CD14-positive monocyte (primary cell): ENCODE results near the gene SV2A. TPM values are rescaled to one million over a fixed set of nuclear protein-coding genes. Genes with fewer than 3 reads are reported as not detected.
A peak's percentile ranks its signal among the peaks of the same experiment; 100 is the strongest.
"Not testable (repeated sequence)": the region's sequence is repeated elsewhere in the genome, so short reads cannot be mapped to it uniquely, and the experiment has no call there.

Experiments
- DNase-seq, 3 donors: peaks; one replicate each; pipeline ENCODE4 v3.0.0-alpha.2; 2011 to 2022
- H2AFZ ChIP-seq: 2 replicates; pipeline ENCODE4 v1.6.0; 2012; ENCODE audit warnings: mild to moderate bottlenecking, low read depth, low read length, inconsistent platforms; ENCODE audit not compliant: insufficient read depth, poor library complexity, severe bottlenecking
- H3K27ac ChIP-seq, 2 donors: 1 replicate in 1 of 2; 2 replicates in 1 of 2; pipeline ENCODE4 v1.5.1; 2012 to 2013; ENCODE audit warnings: low read length in 2 of 2, control low read depth in 1 of 2, inconsistent platforms in 1 of 2, low read depth in 1 of 2, mild to moderate bottlenecking in 1 of 2
- H3K27me3 ChIP-seq, 2 donors: one replicate each; pipeline versions ENCODE4 v1.6.0 to v1.6.1; 2011 to 2013; ENCODE audit warnings: low read length in 2 of 2; ENCODE audit not compliant: control insufficient read depth in 2 of 2, insufficient read depth in 2 of 2
- H3K36me3 ChIP-seq, 2 donors: replicated peaks in 1 of 2; 1 replicate in 1 of 2; 2 replicates in 1 of 2; pipeline versions ENCODE4 v1.5.1 to v1.6.1; 2012 to 2013; ENCODE audit warnings: low read length in 2 of 2, control low read depth in 1 of 2, inconsistent platforms in 1 of 2, mild to moderate bottlenecking in 1 of 2; ENCODE audit not compliant: insufficient read depth in 2 of 2, control insufficient read depth in 1 of 2
- H3K4me1 ChIP-seq, 2 donors: 1 replicate in 1 of 2; 2 replicates in 1 of 2; pipeline versions ENCODE4 v1.5.1 to v1.6.1; 2012 to 2013; ENCODE audit warnings: low read length in 2 of 2, control low read depth in 1 of 2, inconsistent platforms in 1 of 2, mild to moderate bottlenecking in 1 of 2, moderate library complexity in 1 of 2; ENCODE audit not compliant: insufficient read depth in 2 of 2, control insufficient read depth in 1 of 2
- H3K4me2 ChIP-seq: replicated peaks from 2 replicates; pipeline ENCODE3; 2012; ENCODE audit warnings: low read length, moderate library complexity, mild to moderate bottlenecking; ENCODE audit not compliant: poor library complexity, severe bottlenecking; ENCODE audit errors: extremely low read depth
- H3K4me3 ChIP-seq, 3 experiments: fragments of 200-600 bp in 1 of 3; sonication (generic) in 1 of 3; replicated peaks in 1 of 3; 1 replicate in 2 of 3; 2 replicates in 1 of 3; pipeline ENCODE4 v1.5.1; 2011 to 2013; ENCODE audit warnings: low read length in 3 of 3, mild to moderate bottlenecking in 3 of 3, control low read depth in 2 of 3, low read depth in 2 of 3, inconsistent platforms in 1 of 3, moderate library complexity in 1 of 3
- H3K79me2 ChIP-seq: 2 replicates; pipeline ENCODE4 v1.6.0; 2012; ENCODE audit warnings: mild to moderate bottlenecking, control low read depth, inconsistent platforms, low read length, moderate library complexity; ENCODE audit not compliant: insufficient read depth
- H3K9ac ChIP-seq: 2 replicates; pipeline ENCODE4 v1.6.0; 2017; ENCODE audit warnings: low read length, mild to moderate bottlenecking; ENCODE audit not compliant: insufficient read depth, poor library complexity, severe bottlenecking
- H3K9me3 ChIP-seq, 2 donors: replicated peaks in 1 of 2; 1 replicate in 1 of 2; 2 replicates in 1 of 2; pipeline versions ENCODE4 v1.5.1 to v1.6.1; 2012 to 2013; ENCODE audit warnings: low read length in 2 of 2, control low read depth in 1 of 2; ENCODE audit not compliant: control insufficient read depth in 1 of 2, insufficient read depth in 1 of 2
- H4K20me1 ChIP-seq: 2 replicates; pipeline ENCODE4 v1.6.0; 2012; ENCODE audit warnings: mild to moderate bottlenecking, low read length, control low read depth, moderate library complexity; ENCODE audit not compliant: insufficient read depth
- H3K27ac Mint-ChIP-seq, 7 donors: one replicate each; pipeline ENCODE4 v1.8.0; 2020; ENCODE audit warnings: mild to moderate bottlenecking in 7 of 7, mixed read lengths in 7 of 7, moderate library complexity in 6 of 7, inconsistent platforms in 2 of 7
- H3K27me3 Mint-ChIP-seq, 3 donors: one replicate each; pipeline ENCODE4 v1.8.0; 2021 to 2022; ENCODE audit warnings: low read depth in 3 of 3, mild to moderate bottlenecking in 3 of 3, mixed read lengths in 3 of 3, moderate library complexity in 3 of 3, inconsistent platforms in 1 of 3
- H3K36me3 Mint-ChIP-seq, 2 donors: one replicate each; pipeline ENCODE4 v1.8.0; 2020; ENCODE audit warnings: mixed read lengths in 2 of 2, inconsistent platforms in 1 of 2, mild to moderate bottlenecking in 1 of 2
- H3K4me1 Mint-ChIP-seq: one replicate; pipeline ENCODE4 v1.8.0; 2020; ENCODE audit warnings: mild to moderate bottlenecking, mixed read lengths
- H3K4me3 Mint-ChIP-seq, 2 donors: one replicate each; pipeline ENCODE4 v1.8.0; 2020; ENCODE audit warnings: mild to moderate bottlenecking in 2 of 2, mixed read lengths in 2 of 2, moderate library complexity in 1 of 2
- H3K9me3 Mint-ChIP-seq, 7 donors: one replicate each; pipeline ENCODE4 v1.8.0; 2020 to 2022; ENCODE audit warnings: mixed read lengths in 7 of 7, mild to moderate bottlenecking in 6 of 7, moderate library complexity in 6 of 7, inconsistent platforms in 2 of 7
- WGBS: methylation state at CpG from one replicate; pipeline ENCODE4 v1.1.5; 2013; ENCODE audit warnings: missing lambda C conversion rate; ENCODE audit not compliant: insufficient coverage; 5-methylcytosine and 5-hydroxymethylcytosine counted together
- intact Hi-C, 2 donors: fragments of 100-400 bp; cut with micrococcal nuclease; formaldehyde crosslinking; loops; one replicate each; pipeline versions ENCODE4 v1.15.0 to v1.15.1; 2023
- polyA plus RNA-seq, 3 donors: library from polyadenylated mRNA; depleted of rRNA in 1 of 3; unstranded in 2 of 3; stranded (reverse) in 1 of 3; fragments of 300-500 nt in 2 of 3; fragments of >200 nt in 1 of 3; fragmentation: Illumina TruSeq in 2 of 3; gene quantifications; 1 replicate in 2 of 3; 2 replicates in 1 of 3; pipeline ENCODE4 v1.2.3, GENCODE V29; 2012 to 2021
- TF ChIP-seq, protein P1 (sequence below): fragments of 200-600 bp; IDR thresholded peaks from one replicate; pipeline ENCODE4 v1.8.0; 2022; ENCODE audit warnings: antibody characterized with exemption, mild to moderate bottlenecking

The SV2A gene
- polyA plus RNA-seq, 3 donors = 0.07 to 0.17 (median 0.14) TPM

DNA sequence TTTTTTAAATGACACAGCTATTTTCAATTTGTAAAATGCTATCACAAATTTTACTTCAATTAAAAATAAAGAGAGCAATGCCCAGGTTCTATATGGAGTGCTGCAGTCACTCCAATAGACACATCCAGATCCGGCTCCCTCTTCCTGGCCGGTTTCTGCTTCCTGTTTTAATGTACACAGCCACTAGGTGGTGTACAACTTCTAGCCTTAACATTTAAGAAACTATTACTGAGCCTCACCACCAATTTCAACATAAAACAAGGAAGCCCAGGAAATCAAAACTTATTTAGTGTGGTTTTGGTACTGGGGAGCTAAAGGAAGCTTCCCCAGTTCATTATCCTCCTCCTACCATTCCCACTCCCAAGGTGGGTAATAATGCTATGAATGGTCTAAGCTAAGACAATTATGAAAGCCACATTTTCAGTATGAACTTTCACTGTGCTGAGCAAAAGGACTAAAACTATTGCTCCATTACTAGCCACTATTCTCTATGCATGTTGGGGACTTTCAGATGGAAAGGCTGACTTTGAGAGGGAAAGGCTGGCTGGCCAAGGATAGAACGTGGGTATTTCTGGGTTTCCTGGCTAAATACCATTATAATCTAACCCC lies 44.5 kb upstream of the SV2A start:
- intact Hi-C loops = loop anchor here in 1 of 2 donors (10.0 kb wide), 1 partner anchor 203 kb away; no protein-coding TSS in a partner anchor

DNA sequence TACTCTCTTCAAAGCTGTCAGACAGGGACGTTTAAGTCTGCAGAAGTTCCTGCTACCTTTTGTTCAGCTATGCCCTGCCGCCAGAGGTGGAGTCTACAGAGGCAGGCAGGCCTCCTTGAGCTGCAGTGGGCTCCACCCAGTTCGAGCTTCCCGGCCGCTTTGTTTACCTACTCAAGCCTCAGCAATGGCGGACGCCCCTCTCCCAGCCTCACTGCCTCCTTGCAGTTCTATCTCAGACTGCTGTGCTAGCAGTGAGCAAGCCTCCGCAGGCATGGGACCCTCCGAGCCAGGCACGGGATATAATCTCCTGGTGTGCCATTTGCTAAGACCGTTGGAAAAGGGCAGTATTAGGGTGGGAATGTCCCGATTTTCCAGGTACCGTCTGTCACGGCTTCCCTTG lies 39.9 kb upstream of the SV2A start:
- peaks cover 4 to 17% of the 10 kb centered on the region in 2 donors for H3K27me3 ChIP-seq
- Mint-ChIP-seq H3K9me3 (peaks cover 0 to 13% (median 8%) of the 10 kb centered on the region in 7 donors), H3K4me3 (peak overlapping the region in 1 of 2 donors; percentile 56), H3K27me3 (peaks cover 36 to 66% (median 61%) of the 10 kb centered on the region in 3 donors)
- DNase-seq, H3K9me3 ChIP-seq, H3K9ac ChIP-seq, H3K27ac ChIP-seq, H3K4me2 ChIP-seq, H3K79me2 ChIP-seq, H2AFZ ChIP-seq, H3K27ac Mint-ChIP-seq, H3K4me1 ChIP-seq, H3K36me3 ChIP-seq, H3K4me1 Mint-ChIP-seq, H4K20me1 ChIP-seq, H3K4me3 ChIP-seq, H3K36me3 Mint-ChIP-seq, intact Hi-C loops: not testable (repeated sequence)
- 96% methylated on average over 6 of the region's 14 CpGs for WGBS

More for the DNA sequence above, 44.5 kb upstream of the SV2A start:
- Histone ChIP-seq H3K4me2 (no peak overlapping the region), H3K27me3 (peaks cover 38 to 62% of the 10 kb centered on the region in 2 donors), H3K4me3 (no peak overlapping the region), H3K4me1 (peaks cover 8 to 9% of the 10 kb centered on the region in 2 donors), H3K79me2 (no peaks in the 10 kb centered on the region), H3K27ac (no peak overlapping the region), H4K20me1 (no peaks in the 10 kb centered on the region), H3K9me3 (peaks cover 0 to 5% of the 10 kb centered on the region in 2 donors), H3K9ac (no peak overlapping the region), H2AFZ (no peak overlapping the region), H3K36me3 (no peaks in the 10 kb centered on the region)
- Mint-ChIP-seq H3K27me3 (peaks cover 38 to 63% (median 59%) of the 10 kb centered on the region in 3 donors), H3K9me3 (peaks cover 0 to 9% (median 7%) of the 10 kb centered on the region in 7 donors), H3K4me1 (peaks cover 11% of the 10 kb centered on the region), H3K36me3 (peaks cover 0 to 2% of the 10 kb centered on the region in 2 donors), H3K4me3 (no peak overlapping the region), H3K27ac (no peak overlapping the region)
- TF ChIP-seq, protein P1, sequence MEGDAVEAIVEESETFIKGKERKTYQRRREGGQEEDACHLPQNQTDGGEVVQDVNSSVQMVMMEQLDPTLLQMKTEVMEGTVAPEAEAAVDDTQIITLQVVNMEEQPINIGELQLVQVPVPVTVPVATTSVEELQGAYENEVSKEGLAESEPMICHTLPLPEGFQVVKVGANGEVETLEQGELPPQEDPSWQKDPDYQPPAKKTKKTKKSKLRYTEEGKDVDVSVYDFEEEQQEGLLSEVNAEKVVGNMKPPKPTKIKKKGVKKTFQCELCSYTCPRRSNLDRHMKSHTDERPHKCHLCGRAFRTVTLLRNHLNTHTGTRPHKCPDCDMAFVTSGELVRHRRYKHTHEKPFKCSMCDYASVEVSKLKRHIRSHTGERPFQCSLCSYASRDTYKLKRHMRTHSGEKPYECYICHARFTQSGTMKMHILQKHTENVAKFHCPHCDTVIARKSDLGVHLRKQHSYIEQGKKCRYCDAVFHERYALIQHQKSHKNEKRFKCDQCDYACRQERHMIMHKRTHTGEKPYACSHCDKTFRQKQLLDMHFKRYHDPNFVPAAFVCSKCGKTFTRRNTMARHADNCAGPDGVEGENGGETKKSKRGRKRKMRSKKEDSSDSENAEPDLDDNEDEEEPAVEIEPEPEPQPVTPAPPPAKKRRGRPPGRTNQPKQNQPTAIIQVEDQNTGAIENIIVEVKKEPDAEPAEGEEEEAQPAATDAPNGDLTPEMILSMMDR = peak; percentile 88
- DNase-seq = peak; percentile 69 to 81 (median 80)
- WGBS = 0% methylated on average over 1 of the region's 3 CpGs
